NCI-H82 (cell line): ENCODE data around the gene C20orf204.

Source experiments
- DNase-seq: peaks from one replicate; lab custom pipeline; 2025; lab: John Stamatoyannopoulos, UW

Gene C20orf204

GRCh38 chr20:64027981-64028685 is 7.8 kb upstream of the C20orf204 start:
- DNase-seq, result no peak

- no peak for DNase-seq
Observed at GRCh38 chr20:64029293-64030117, 6.5 kb upstream of the C20orf204 start.

- no peak for DNase-seq
Observed at GRCh38 chr20:64030371-64031134, 5.4 kb upstream of the C20orf204 start.

- DNase-seq, result no peak
Observed at GRCh38 chr20:64031822-64032314, 4.1 kb upstream of the C20orf204 start.

DNA sequence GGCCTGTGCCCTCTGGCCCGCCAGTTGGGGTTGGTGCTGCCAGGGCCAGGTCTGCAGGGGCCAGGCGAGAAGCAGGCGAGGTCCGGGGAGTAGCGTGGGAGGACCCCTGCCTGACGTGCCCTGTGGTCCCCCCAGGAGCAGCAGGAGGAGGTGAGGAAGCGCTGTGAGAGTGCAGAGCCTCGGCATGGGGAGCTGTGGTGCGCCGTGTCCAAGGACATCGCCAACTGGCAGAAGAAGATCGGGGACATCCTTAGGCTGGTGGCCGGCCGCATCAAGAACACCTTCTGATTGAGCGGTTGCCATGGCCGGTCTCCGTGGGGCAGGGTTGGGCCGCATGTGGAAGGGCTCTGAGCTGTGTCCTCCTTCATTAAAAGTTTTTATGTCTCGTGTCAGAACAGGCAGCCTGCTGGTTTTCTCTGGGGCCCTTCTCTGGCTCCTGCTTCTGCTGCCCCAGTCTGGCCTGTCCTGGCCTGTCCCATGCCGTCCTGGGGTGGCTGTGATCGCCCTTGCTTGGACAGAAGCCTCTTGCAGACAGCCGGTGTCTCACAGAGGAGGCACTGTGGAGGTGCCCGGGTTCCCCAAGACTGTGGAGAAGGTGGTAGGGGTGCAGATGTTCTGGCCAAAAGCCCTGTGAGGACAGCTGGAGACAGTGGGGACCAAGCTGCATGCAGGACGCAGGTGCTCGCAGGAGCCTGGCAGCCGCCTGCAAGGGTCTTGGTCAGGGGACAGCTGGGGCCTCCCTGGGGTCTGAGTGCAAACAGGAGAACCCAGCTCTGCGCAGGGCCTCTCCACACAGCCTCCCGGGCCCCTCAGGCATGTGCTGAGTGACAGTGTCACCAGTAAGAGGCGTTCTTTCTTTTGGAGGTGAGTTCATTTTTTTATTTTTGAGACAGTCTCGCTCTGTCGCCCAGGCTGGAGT is 3.0 kb upstream of the C20orf204 start:
- no peak for DNase-seq

DNA sequence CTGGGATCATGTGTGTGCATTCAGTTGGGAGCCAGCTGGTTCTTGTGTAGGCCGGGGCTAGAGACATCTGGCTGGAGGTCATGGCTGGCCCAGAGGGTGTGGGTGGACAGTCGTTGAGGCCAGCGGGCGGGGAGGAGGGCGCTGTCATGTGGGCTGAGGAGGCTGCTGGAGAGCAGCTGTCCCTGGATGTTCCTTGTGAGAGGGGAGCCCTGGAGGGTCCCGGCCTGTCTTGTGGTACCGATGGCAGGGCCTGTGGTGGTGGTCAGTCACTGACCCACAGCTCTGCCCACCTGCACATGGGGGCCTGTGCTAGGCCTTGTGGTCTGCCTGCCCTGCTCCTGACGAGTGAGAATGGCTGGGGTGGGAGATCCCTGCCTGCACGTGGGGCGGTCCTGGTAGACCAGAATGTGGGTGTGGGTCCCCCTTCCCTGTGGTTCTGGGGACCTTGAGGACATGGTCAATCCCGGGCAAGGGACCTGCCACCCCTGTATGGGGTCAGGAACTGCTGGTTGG is 1.9 kb upstream of the C20orf204 start:
- DNase-seq, result no peak

DNA sequence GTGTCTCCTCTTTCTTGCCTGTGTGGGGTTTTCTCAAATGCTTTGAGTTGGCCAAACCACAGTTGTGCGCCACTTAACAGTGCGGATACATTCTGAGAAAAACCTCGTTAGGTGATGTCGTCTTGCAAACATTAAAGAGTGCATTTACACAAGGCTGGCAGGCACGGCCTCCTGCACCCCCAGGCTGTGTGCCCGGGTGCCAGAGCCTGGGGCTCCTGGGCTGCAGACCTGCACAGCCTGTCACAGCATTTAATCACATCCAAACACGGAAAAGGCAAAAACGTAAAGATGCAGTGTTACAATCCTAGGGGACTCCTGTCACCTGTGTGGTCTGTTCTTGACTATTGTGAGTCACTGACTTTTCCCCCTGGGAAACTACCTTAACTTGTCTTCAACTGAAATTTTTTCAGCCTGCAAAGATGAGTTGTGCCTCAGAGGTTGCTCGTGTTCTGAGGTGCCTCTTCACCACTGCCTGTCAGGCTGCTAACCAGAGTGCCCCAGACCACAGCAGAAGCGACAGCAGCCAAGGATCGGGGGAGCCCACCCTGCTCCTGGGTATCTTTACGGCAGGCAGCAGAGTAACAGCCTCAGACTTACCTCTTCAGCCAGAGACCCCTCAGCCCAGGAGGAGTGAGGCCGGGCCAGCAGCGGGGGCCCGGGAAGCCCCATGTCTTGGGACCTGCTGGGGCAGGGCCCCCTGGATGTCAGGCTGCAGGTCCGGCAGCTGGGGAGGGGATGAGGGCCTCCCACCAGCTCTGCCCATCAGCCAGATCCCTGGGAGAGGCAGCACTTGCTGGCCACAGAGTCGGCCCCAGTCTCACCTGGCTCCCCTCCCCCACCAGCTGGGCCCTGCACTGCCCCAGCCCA is 683 bp upstream of the C20orf204 start:
- DNase-seq, result no peak

DNA sequence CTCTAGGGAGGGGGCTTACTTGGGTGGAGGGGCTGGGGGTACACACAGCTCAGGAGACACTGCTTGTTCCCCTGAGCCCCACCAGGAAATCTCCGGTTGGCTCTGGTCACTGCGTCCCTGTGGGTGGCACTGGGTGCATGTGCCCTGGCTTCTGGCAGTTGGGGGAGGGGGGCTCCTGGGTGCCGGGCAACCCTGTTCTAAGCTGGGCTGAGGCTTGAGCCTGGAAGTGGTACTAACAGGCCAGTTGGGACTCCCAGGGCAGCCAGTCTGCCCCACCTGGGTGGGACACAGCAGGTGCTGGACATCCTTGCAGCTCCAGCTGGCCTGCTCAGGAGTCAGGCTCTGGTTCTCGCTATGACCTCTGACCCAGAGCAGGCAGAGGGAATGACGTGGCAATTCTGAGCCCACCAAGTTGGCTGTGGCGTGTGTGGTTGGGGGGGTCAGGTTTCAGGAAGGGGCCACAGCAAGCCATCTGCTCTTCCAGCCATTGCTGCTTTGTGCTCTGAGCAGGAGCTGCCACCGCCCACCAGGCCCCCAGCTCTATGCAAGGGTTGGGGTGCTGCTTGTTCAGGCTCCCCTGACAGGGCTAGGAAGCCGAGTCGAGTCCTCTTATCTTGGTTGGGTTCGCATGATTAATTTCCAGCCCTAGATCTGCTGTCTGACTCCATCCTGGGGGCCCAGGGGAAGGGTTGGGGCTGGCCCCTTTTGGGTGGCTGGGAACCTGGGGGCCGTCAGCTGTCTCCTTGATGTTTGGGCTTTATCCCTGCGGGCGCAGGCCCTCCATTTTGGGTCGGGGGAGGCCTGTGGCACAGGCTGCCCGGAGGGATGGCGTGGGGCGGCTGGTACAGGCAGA is 590 bp downstream of the C20orf204 start:
- DNase-seq, result no peak

- DNase-seq, result no peak
Observed at GRCh38 chr20:64037199-64037497, 1.2 kb downstream of the C20orf204 start.

GRCh38 chr20:64037498-64038213 is 1.7 kb downstream of the C20orf204 start:
- DNase-seq, result no peak

- peak; percentile 62 for DNase-seq
Observed at GRCh38 chr20:64038224-64038564, 2.2 kb downstream of the C20orf204 start.

DNA sequence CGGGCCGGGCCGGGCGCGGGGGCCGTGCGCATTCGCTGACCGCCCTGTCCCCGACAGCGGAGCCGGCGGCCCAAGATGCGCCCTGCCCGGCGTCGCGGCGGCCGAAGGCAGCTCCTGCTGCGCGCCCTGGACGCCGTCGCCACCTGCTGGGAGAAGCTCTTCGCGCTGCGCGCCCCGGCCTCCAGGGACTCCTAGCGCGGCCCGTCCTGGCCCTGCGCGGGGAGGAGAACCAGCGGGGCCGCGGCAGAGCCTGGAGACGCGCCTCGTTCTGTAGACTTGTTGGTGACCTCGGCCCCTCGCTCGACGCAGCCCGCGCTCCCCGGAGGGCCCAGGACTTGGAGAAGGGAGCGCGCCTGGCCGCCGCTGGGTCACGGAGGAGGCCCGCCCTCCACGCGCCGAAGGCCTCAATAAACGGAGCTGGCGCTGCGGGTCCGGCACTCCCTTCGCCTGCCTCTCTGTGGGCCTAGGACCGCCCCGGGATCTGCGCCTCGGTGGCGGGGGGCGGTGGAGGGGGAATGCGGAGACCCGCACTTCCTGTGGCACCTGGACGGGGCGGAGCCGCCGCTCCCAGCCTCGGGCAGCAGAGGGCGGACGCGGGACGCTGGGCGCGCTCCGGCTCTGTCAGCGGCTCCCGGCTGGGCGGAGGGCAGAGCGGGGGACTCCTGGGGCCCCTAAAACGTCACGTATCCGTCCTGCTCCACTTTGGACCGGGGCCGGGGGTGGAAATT is 2.7 kb downstream of the C20orf204 start:
- peak; percentile 84 for DNase-seq

GRCh38 chr20:64039293-64040160 is 3.5 kb downstream of the C20orf204 start:
- DNase-seq, result no peak

DNA sequence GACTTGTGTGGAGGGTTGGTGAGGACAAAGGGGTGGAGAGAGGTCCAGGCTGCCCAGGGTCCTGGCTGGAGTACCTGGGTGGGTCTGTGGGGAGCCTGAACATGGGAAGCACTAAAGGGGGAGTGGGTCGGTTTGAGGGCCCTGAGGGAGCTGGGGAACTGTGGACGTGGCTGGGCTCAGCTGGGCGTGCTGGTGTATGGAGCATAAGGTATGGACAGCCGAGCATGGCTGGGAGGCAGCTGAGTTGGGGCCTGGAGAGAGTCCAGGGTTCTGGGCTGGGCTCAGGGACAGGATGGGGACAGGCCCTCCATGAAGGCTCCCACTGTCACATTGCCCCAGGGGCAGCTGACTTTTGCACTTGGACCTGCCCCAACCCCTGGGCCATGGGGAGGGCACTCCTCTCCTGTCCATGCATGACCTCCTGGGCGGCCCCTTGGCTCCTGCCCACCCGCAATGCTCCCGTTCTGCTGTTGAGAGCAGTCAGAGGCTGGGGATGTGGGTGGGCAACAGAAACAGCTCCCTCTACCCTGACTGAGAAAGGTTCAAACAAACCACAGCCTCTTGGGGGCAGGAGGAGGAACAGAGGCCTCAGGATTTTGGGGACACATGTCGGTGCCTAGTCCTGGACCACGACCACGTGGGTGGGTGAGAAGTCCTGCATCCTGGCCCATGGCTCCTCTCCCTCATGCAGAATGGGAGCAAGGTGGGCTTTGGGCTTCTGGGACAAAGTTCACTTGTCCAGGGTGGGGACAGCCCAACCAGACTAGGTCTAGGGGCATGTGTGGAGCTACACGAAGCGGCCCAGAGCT is 4.5 kb downstream of the C20orf204 start:
- DNase-seq, result no peak

- DNase-seq, result peak; percentile 34
Observed at GRCh38 chr20:64041040-64041780, 5.2 kb downstream of the C20orf204 start.

GRCh38 chr20:64041781-64042053 is 5.7 kb downstream of the C20orf204 start:
- DNase-seq, result no peak
